Skeletal muscle satellite cell (primary cell): Measurements from ENCODE around the gene GABRB1.

Experiments
- H3K27me3 ChIP-seq: 2 replicates; pipeline ENCODE4 v1.7.0; 2013; ENCODE audit warnings: low read length; ENCODE audit not compliant: control insufficient read depth, insufficient read depth
- H3K36me3 ChIP-seq: 2 replicates; pipeline ENCODE4 v1.7.0; 2013; ENCODE audit warnings: mild to moderate bottlenecking, control low read depth, low read length; ENCODE audit not compliant: insufficient read depth
- H3K4me1 ChIP-seq: 2 replicates; pipeline ENCODE4 v1.7.0; 2013; ENCODE audit warnings: low read length; ENCODE audit not compliant: control insufficient read depth, insufficient read depth
- H3K4me2 ChIP-seq: 2 replicates; pipeline ENCODE4 v1.7.0; 2013; ENCODE audit warnings: mild to moderate bottlenecking, low read length
- H3K4me3 ChIP-seq: 2 replicates; pipeline ENCODE4 v1.7.0; 2013; ENCODE audit warnings: low read length
- H3K9ac ChIP-seq: 2 replicates; pipeline ENCODE4 v1.7.0; 2013; ENCODE audit warnings: mild to moderate bottlenecking, low read depth, low read length, moderate library complexity
- H3K9me3 ChIP-seq: replicated peaks from 2 replicates; pipeline ENCODE4 v1.7.0; 2013; ENCODE audit warnings: mild to moderate bottlenecking, control low read depth, low read length

Gene GABRB1

DNA sequence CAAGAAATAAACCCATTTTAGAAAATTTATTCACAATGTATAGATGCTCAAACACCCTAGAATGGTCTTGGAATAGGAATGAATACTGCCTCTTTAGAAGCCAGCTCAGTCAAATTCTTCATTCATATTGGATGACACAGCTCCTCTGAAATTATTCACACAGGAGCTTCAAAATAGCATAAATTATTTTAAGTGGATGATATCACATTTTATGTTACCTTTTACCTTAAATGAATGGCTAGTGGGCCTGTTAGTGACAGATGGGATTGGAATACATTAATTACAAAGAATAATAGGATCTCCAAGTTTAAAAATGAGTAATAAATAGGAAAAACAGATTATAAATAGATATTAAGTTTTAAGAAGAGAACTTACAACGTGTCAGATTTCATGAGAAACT, 184.4 kb downstream of the GABRB1 start:
- Histone ChIP-seq H3K4me3 (no peak overlapping the region), H3K4me2 (no peak overlapping the region), H3K9ac (no peak overlapping the region), H3K36me3 (no peaks in the 10 kb centered on the region), H3K9me3 (no peaks in the 10 kb centered on the region), H3K27me3 (no peaks in the 10 kb centered on the region), H3K4me1 (peaks cover 31% of the 10 kb centered on the region)

DNA sequence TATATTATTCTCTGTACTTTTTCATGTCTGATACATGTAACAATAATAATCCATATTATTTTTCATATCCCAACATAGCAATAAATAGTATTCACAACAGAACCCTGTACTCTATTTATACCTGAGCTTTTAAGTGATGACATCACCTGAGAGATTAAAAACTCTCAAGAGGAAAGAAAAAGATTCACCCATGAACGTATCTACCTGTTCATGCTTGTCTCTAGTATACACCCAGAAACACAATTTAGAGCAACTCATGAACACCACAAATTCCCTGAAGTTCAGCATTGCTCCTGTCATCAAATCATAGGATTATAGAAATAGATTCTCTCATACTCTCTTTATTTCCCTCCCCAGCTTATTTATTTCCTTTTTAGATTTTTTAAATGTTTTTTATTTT, 185.9 kb downstream of the GABRB1 start:
- H3K4me3 ChIP-seq: no peak overlapping the region
- H3K9ac ChIP-seq: no peak overlapping the region
- H3K36me3 ChIP-seq: no peaks in the 10 kb centered on the region
- peaks cover 36% of the 10 kb centered on the region for H3K4me1 ChIP-seq
- H3K27me3 ChIP-seq: no peaks in the 10 kb centered on the region
- no peaks in the 10 kb centered on the region for H3K9me3 ChIP-seq
- H3K4me2 ChIP-seq: no peak overlapping the region

DNA sequence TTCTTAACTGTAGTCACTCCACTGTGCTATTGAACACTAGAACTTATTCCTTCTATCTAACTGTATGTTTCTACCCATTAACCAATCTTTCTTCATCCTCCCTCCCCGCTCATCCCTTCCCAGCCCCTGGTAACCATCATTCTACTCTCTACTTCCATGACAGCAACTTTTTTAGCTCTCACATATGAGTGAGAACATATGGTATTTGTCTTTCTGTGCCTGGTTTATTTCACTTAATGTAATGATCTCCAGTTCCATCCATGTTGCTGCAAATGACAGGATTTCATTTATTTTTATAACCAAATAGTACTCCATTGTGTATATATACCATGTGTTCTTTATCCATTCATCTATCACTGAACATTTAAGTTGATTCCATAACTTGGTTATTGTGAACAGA, 186.5 kb downstream of the GABRB1 start:
- no peaks in the 10 kb centered on the region for H3K36me3 ChIP-seq
- no peaks in the 10 kb centered on the region for H3K27me3 ChIP-seq
- H3K9me3 ChIP-seq: no peaks in the 10 kb centered on the region
- H3K4me2 ChIP-seq: no peak overlapping the region
- H3K9ac ChIP-seq: no peak overlapping the region
- no peak overlapping the region for H3K4me3 ChIP-seq
- H3K4me1 ChIP-seq: peaks cover 36% of the 10 kb centered on the region

DNA sequence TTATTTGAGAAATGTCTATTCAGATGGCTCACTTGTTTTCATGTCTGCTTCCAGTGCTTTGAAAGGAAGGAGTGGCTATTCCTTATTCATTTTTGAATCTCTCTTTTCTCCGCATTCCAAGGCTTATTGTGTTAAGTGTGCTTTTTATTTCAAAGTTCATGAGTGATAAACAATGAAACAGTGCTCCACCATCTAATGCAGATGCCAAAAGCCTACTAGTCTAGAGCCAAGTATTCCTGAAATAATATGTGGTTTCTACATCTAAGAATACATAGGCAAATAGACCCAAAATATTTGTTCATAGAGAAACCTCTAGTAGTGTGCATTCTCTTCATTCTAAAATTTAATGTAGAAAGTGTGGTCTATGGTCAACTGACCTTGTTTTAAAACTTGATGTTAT, 187.3 kb downstream of the GABRB1 start:
- no peaks in the 10 kb centered on the region for H3K36me3 ChIP-seq
- H3K9ac ChIP-seq: no peak overlapping the region
- H3K4me3 ChIP-seq: no peak overlapping the region
- peaks cover 29% of the 10 kb centered on the region for H3K4me1 ChIP-seq
- no peaks in the 10 kb centered on the region for H3K9me3 ChIP-seq
- H3K4me2 ChIP-seq: no peak overlapping the region
- no peaks in the 10 kb centered on the region for H3K27me3 ChIP-seq

GRCh38 chr4:47219586-47219985, 188.2 kb downstream of the GABRB1 start:
- no peak overlapping the region for H3K4me3 ChIP-seq
- H3K9ac ChIP-seq: no peak overlapping the region

DNA sequence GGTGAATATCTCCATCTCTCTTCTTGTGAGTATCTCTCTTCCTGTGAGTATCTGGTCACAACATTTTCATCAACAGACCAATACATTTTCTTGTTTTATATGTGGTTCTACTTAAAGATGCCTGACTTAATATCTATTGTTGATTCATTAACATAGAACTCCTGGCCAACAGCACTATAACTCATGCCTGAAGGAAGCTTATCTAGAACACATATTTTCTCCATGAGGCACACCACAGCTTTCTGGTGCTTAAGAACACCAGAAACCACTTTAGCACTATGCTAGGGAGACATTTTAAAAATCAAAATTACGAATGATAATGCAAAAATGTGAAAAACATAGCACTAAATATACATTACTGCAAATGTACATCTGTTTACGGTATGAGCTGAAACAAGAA, 190.4 kb downstream of the GABRB1 start:
- no peaks in the 10 kb centered on the region for H3K27me3 ChIP-seq
- H3K4me1 ChIP-seq: peaks cover 11% of the 10 kb centered on the region
- H3K4me2 ChIP-seq: no peak overlapping the region
- H3K4me3 ChIP-seq: no peak overlapping the region
- no peak overlapping the region for H3K9ac ChIP-seq
- no peaks in the 10 kb centered on the region for H3K9me3 ChIP-seq
- no peaks in the 10 kb centered on the region for H3K36me3 ChIP-seq

More at GRCh38 chr4:47219586-47219985, 188.2 kb downstream of the GABRB1 start:
- H3K9me3 ChIP-seq: no peaks in the 10 kb centered on the region
- H3K36me3 ChIP-seq: no peaks in the 10 kb centered on the region
- H3K27me3 ChIP-seq: no peaks in the 10 kb centered on the region
- peaks cover 22% of the 10 kb centered on the region for H3K4me1 ChIP-seq
- no peak overlapping the region for H3K4me2 ChIP-seq

DNA sequence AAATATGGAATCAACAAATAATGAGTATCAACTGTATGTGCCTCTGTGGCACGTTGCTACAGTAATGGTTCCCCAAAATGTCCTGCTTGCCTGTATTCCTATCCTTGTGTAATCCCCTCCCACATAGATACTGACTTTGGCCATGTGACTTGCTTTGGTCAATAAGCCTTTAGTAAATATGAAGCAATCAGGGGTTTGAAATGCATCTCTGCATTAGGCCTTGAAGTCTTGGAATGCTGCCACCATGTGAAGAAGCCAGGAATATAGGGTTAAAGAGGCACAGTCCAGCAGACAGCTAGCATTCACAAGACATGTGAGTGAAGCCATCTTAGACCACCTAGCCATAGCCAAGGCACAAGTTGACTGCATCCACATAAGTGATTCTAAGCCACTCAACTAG, 190.9 kb downstream of the GABRB1 start:
- H3K4me1 ChIP-seq: peaks cover 11% of the 10 kb centered on the region
- H3K27me3 ChIP-seq: no peaks in the 10 kb centered on the region
- H3K4me2 ChIP-seq: no peak overlapping the region
- H3K9me3 ChIP-seq: no peaks in the 10 kb centered on the region
- H3K4me3 ChIP-seq: no peak overlapping the region
- H3K36me3 ChIP-seq: no peaks in the 10 kb centered on the region
- no peak overlapping the region for H3K9ac ChIP-seq

GRCh38 chr4:47224361-47224760, 193.0 kb downstream of the GABRB1 start:
- H3K9ac ChIP-seq: no peak overlapping the region
- peaks cover 11% of the 10 kb centered on the region for H3K4me1 ChIP-seq
- no peak overlapping the region for H3K4me2 ChIP-seq
- H3K27me3 ChIP-seq: no peaks in the 10 kb centered on the region
- no peaks in the 10 kb centered on the region for H3K36me3 ChIP-seq
- H3K4me3 ChIP-seq: no peak overlapping the region
- H3K9me3 ChIP-seq: no peaks in the 10 kb centered on the region

DNA sequence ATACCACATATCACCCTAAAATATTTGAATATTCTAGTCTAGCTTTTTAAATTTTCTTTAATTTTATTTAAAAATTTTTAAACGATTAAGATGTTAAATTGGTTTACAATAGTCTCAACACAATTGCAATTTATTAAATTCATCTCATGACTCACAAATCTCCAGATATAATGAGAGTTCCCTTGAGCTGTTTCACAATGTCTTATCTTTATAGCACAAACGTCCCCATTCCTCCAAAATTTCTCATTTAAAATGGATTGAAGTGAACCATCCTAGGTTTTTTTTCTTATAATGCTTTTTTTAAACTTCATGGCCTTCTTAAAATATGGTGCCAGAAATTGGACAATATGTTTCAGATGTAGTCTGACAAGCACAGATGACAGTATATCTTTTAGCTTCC, 204.4 kb downstream of the GABRB1 start:
- H3K27me3 ChIP-seq: no peaks in the 10 kb centered on the region
- H3K9ac ChIP-seq: no peak overlapping the region
- peaks cover 24% of the 10 kb centered on the region for H3K4me1 ChIP-seq
- no peaks in the 10 kb centered on the region for H3K36me3 ChIP-seq
- no peak overlapping the region for H3K4me2 ChIP-seq
- H3K4me3 ChIP-seq: no peak overlapping the region
- no peaks in the 10 kb centered on the region for H3K9me3 ChIP-seq

DNA sequence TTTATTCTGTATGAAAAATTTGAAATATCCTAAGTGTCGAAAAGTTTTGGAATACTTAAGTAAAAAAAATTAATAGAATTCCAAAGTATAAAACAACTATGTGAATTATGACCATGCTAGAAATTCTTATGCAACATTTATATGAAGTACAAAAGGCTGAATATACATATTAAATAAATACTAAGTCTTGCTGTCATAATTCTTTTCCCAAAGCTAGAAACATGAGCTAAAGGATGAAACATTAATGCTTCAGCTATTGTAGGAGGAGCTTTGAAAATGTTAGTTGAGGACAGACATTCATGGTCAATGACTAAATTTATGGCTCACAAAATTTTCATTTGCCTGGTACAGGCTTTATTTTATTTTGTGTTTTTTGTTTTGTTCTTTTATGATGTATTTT, 207.3 kb downstream of the GABRB1 start:
- Histone ChIP-seq H3K9me3 (no peaks in the 10 kb centered on the region), H3K4me2 (peak overlapping the region; percentile 5), H3K9ac (peak overlapping the region; percentile 52), H3K4me3 (no peak overlapping the region), H3K4me1 (peaks cover 31% of the 10 kb centered on the region), H3K36me3 (no peaks in the 10 kb centered on the region), H3K27me3 (no peaks in the 10 kb centered on the region)

- peak overlapping the region; percentile 52 for H3K9ac ChIP-seq
- no peak overlapping the region for H3K4me2 ChIP-seq
- no peaks in the 10 kb centered on the region for H3K9me3 ChIP-seq
Observed at GRCh38 chr4:47239649-47240048, 208.3 kb downstream of the GABRB1 start.

GRCh38 chr4:47251348-47252135, 220.2 kb downstream of the GABRB1 start:
- Histone ChIP-seq H3K9ac (no peak overlapping the region), H3K27me3 (peaks cover 6% of the 10 kb centered on the region), H3K36me3 (no peaks in the 10 kb centered on the region), H3K4me3 (no peak overlapping the region), H3K9me3 (no peaks in the 10 kb centered on the region), H3K4me1 (no peaks in the 10 kb centered on the region), H3K4me2 (no peak overlapping the region)

More at GRCh38 chr4:47239649-47240048, 208.3 kb downstream of the GABRB1 start:
- Histone ChIP-seq H3K4me3 (no peak overlapping the region), H3K36me3 (no peaks in the 10 kb centered on the region), H3K4me1 (peaks cover 31% of the 10 kb centered on the region), H3K27me3 (no peaks in the 10 kb centered on the region)
